GM12874 (cell line): ENCODE measurements around the gene AKIRIN1.

Experiments
- CTCF ChIP-seq: IDR thresholded peaks from 2 replicates; pipeline ENCODE4 v1.5.1; 2011; ENCODE audit warnings: low read depth, mild to moderate bottlenecking, control low read depth, low read length, moderate library complexity; ENCODE audit not compliant: insufficient read depth

AKIRIN1 gene

GRCh38 chr1:38990738-38991637 is at the start of gene AKIRIN1:
Gene AKIRIN1, plus strand, starts transcription at chr1:38991276. Its CDS starts 105 bp downstream, at chr1:38991381.
- no peak for TF ChIP-seq CTCF

- TF ChIP-seq CTCF, result no peak
Observed at GRCh38 chr1:38941527-38942019, 49.5 kb upstream of the AKIRIN1 start, which contains the start of gene RHBDL2. Gene RHBDL2, minus strand, starts transcription at chr1:38941830. Its CDS starts 22,618 bp downstream, at chr1:38919212.

- TF ChIP-seq CTCF, result no peak
Observed at GRCh38 chr1:38942664-38943428, 48.2 kb upstream of the AKIRIN1 start.

- TF ChIP-seq CTCF, result no peak
Observed at GRCh38 chr1:38944547-38944946, 46.5 kb upstream of the AKIRIN1 start.

GRCh38 chr1:38950553-38950952 is 40.5 kb upstream of the AKIRIN1 start:
- TF ChIP-seq CTCF, result no peak

- TF ChIP-seq CTCF, result no peak
Observed at GRCh38 chr1:38953433-38953860, 37.6 kb upstream of the AKIRIN1 start.

- TF ChIP-seq CTCF, result no peak
Observed at GRCh38 chr1:38958967-38959366, 32.1 kb upstream of the AKIRIN1 start.
